ENCODE results near the gene POLR2H. TPM values are rescaled to one million over a fixed set of nuclear protein-coding genes. Genes with fewer than 3 reads are reported as not detected.

The POLR2H gene
- total RNA-seq, 1 experiment from 2014 or later = 133 TPM

- no peak for TF ChIP-seq E2F4 (CRISPR knock-in tag; IDR thresholded peaks at IDR 0.05; ENCODE audit: borderline replicate concordance, low read depth)
- TF ChIP-seq ERG (CRISPR knock-in tag; IDR thresholded peaks at IDR 0.05) = no peak
- no peak for TF ChIP-seq OVOL2 (CRISPR knock-in tag; IDR thresholded peaks at IDR 0.05; ENCODE audit: borderline replicate concordance)
- TF ChIP-seq ATF1 (CRISPR knock-in tag; IDR thresholded peaks at IDR 0.05) = no peak
- no peak for TF ChIP-seq CBFB (CRISPR knock-in tag; IDR thresholded peaks at IDR 0.05; ENCODE audit: low read depth)
- TF ChIP-seq ZNF317 (CRISPR knock-in tag; IDR thresholded peaks at IDR 0.05; ENCODE audit: borderline replicate concordance, low read depth) = no peak
- no peak for TF ChIP-seq FOXP4 (CRISPR knock-in tag; IDR thresholded peaks at IDR 0.05)
- no peak for TF ChIP-seq SMAD3 (CRISPR knock-in tag; IDR thresholded peaks at IDR 0.05; ENCODE audit: borderline replicate concordance)
These were observed 22.8 kb downstream of the POLR2H start (continued) for GRCh38 chr3:184384342-184384741.

- ChIA-PET CTCF (interaction anchor here (0.7 to 4.7 kb wide), 8 partner anchors 8 to 157 kb away, joined by 3 to 30 read pairs (median 4); no protein-coding TSS in a partner anchor), POLR2A (no interaction called here)
- no peak for DNase-seq (ENCODE audit: low spot score)
- Mint-ChIP-seq H3K4me1 (peaks cover 7% of the 10 kb centered on the region), H3K27me3 (ENCODE audit: low read depth) (peaks cover 36% of the 10 kb centered on the region), H3K9me3 (no peaks in the 10 kb centered on the region), H3K4me3 (no peak overlapping the region), H3K27ac (no peak overlapping the region), H3K36me3 (no peaks in the 10 kb centered on the region)
- ATAC-seq = no peak
- TF ChIP-seq SMAD4 (CRISPR knock-in tag; IDR thresholded peaks at IDR 0.05) (no peak), JUN (CRISPR knock-in tag; IDR thresholded peaks at IDR 0.05) (no peak), PRDM15 (CRISPR knock-in tag; IDR thresholded peaks at IDR 0.05) (no peak), STAT6 (CRISPR knock-in tag; conservative IDR thresholded peaks at IDR 0.05; ENCODE audit: low read depth) (no peak), ZBTB21 (CRISPR knock-in tag; IDR thresholded peaks at IDR 0.05; ENCODE audit: borderline replicate concordance) (no peak), AR (CRISPR knock-in tag; IDR thresholded peaks at IDR 0.05) (no peak), JAZF1 (CRISPR knock-in tag; IDR thresholded peaks at IDR 0.05) (no peak)
These were observed 23.4 kb downstream of the POLR2H start for GRCh38 chr3:184384856-184385422.

Data from WTC11 (cell line).